ENCODE measurements around the gene DCLK3.

DCLK3 gene

DNA sequence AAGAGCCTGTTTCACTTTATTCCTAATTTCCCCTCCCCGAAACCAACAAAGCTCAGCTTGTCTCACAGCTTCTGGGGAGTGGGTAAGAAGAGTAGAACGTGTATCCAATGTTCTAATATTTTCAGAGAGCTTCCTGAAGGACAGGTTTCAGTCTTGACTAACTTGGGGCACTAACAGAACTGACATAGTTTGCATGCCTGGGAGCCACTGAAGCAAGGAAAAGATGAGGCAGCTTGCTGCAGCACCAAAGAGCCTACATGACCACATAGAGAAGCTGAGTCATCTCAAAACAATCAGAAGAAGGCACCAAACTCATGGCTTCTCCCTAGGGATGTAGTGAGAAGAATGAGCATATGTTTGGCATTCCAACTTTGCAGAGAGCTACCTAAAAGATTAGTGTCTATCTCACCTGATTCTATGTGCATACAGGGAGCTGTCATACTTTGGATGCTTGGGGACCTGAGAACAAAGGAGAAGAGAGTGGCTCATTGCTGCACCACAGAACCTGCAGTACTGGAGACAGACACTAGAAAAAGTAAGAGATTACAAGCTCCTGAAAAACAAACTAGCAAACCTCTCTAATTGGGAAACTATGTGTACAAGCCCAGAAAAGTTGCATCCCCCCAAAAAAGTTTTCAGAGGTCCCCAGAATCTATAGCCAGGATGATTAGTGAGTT is 86.9 kb downstream of the DCLK3 start:
- DNase-seq (ENCODE audit: low read depth in 2 of 2) = no peak

DNA sequence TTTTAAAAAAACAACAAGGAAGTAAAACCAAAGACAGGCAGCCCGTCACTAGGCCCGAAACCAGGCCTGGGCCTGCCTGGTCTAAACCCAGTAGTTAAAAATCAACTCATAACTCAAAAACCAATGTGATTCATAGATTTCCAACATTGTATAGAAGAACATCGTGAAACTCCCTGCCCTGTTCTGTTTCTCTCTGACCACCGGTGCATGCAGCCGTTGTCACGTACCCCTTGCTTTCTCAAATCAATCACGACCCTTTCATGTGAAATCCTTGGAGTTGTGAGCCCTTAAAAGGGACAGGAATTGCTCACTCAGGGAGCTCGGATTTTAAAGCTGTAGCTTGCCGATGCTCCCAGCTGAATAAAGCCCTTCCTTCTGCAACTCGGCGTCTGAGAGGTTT is 89.5 kb downstream of the DCLK3 start:
- no peak for DNase-seq (ENCODE audit: low read depth in 2 of 2)

DNA sequence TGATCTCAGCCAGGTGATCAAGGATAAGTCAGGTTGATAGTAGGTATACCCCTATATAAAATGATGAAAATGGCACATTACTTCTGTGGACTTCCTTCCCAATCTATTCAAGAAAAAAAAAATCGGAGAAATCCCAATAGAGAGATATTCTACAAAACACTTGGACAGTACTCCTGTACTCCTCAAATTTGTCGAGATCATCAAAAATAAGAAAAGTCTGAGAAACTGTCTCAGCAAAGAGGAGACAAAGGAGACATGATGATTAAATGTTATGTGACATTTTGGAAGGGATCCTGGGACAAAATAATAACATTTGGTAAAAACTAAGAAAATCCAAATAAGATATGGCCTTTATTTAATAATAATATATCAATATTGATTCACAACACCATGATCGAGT is 94.6 kb downstream of the DCLK3 start:
- no peak for DNase-seq (ENCODE audit: low read depth in 2 of 2)

DNA sequence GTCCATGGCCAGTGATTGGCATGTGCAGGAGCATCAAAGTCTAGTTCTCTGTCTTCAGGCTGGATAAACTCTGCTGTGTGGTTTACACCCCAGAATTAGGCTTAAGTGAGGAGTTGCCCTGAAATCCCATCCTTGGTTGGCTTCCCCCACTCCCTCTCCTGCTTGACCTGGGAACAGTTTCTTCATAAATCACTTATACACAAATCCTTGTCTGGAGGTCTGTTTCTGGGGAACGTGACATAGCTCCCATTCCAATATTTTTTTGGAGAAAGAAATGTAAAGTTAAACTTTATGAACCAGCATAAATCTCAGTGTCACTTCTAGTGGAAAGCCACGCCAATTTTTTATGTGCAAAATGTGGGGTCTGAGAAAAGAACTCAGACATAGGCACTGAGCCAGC is 98.2 kb downstream of the DCLK3 start:
- no peak for DNase-seq (ENCODE audit: low read depth in 2 of 2)

DNA sequence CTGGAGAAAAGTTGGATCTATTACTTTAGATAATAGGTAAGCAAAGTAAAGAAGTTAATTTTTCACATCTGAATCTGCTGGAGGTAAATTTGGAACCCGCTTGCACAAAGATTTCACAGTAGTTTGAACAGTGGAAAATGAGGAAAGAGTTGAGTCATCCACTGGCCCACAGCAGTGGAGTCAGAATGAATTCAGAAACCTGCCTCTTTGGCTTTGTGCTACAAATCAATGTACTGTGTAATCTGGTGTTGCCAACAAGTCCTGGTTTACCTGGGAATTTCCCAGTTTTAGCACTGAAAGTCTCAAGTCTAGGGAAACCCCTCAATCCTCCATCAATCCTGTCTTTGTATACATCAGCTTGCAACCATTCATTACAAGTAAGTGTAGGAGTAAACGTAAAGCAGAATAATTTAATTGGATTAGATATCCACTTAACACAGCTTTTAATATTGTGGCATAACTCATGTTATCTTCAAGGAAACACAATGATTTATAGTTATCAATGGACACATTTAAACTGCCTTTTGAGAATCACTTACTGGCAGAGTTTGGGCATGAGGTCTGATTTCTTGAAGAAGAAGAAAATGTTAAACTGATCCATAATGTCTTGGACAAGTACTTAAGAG is 100.6 kb downstream of the DCLK3 start:
- DNase-seq (ENCODE audit: low read depth in 2 of 2) = no peak

DNA sequence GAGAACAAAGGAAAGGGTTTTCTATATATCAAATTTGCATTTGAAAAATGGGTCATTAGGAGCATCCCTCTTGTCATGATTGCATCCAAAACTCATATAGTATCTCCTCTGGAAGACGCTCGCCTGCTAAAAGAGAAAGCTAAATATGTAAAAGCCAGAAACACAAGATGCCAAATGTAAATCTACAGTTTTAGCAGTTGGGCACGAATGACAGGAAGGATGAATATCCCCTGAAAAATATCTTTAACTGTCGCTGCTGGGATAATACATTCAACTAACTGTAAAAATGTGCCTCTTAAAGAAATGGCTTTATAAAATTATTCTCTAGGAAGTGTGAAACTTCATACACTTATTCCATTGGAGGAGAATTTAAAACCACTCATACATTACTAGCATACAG is 101.7 kb downstream of the DCLK3 start:
- DNase-seq (ENCODE audit: low read depth in 2 of 2) = no peak

All from stimulated activated CD8-positive, alpha-beta memory T cell treated with anti-CD3 and anti-CD28 coated beads, Interleukin-2, amount 100 ng/mL, for 48 hours (primary cell).